ENCODE data around the gene CLEC7A. TPM values are rescaled to one million over a fixed set of nuclear protein-coding genes. Genes with fewer than 3 reads are reported as not detected.

CLEC7A gene
- total RNA-seq, 1 donor from 2014 or later = 0.20 TPM

DNA sequence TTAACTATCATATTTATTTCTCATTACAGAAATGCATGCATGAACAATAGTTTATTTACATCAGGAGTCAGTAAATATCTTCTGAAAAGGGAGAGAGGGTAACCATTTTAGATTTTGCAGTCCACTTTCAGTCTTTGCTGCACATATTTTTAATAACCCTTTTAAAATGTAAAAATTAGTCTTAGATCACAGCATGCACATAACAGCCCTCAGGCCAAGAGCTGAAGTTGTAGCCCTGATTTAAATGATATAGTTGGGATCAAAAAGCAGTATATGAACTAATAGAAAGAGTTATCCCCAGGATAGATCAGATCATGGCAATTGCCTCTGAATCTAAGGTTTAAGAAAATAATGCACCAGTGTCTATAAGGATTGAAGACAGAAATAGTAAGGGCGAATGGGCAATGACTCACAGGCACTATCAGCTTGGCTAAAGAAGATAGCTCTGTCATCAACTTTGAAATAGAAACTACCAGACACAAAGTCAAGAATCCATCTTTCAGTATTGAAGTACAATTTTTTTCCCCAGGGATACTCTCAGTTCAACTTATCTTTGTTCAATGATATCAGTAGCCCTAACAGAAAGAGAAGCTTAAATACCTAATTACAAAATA is 13.1 kb upstream of the CLEC7A start:
- DNase-seq (ENCODE audit: low read depth in 2 of 2) = peak in 1 of 2 donors; percentile 36

DNA sequence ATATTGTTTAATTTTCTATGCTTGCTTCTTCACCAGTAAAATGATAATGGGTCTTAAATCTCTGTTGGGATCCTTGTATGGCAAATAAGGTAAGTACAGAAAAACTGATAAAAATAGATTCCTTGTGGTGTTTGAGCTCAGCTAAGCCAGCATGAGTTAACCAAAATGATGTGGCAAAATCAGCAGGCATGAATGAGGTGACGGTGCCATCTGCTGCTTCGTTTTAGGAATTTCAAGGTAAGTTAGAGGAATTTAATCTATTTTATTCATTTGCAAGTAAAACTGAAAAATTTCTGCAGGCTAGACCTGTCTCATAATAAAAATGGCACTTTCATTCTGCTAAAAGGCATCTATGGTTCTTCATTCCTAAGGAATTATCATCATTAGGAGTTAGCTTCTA is 10.0 kb upstream of the CLEC7A start:
- DNase-seq (ENCODE audit: low read depth in 2 of 2) = peak; percentile 87

DNA sequence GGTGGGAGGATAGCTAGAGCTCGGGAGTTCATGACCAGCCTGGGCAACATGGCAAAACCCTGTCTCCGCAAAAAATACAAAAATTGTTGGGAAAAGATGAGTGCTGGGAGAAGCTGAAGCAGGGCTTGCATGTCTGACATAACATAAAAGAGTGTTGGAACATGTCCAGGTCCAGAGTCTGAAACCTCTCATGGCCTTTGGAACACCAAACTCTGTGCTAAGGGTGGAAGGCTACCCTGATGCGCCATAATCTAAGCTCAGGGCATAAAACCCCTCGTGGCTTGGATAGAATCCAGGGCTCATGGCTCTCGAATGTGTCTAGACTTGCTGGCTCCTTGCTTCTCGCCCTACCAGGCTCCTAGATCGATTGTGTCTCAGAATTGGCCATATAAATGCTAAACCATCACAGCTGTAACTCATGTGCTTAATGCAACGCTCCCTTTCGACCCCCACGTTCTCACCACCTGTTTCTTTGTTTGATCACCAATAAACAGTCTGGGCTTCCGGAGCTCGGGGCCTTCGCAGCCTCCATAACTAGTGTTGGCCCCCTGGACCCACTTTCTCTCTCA is 6.7 kb upstream of the CLEC7A start:
- no peak for DNase-seq (ENCODE audit: low read depth in 2 of 2)

DNA sequence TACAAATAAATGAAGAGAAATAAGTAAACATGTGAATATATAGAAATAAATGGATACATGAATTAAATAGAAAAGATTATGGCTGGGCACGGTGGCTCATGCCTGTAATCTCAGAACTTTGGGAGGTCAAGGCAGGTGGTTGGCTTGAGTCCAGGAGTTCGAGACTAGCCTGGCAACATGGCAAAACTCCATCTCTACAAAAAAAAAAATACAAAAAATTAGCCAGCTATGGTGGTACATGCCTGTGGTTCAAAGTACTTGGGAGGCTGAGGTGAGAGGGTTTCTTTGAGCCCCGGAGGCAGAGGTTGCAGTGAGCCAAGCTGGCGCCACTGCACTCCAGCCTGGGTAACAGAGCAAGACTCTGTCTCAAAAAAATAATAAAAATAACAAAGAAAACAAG is 5.1 kb upstream of the CLEC7A start:
- no peak for DNase-seq (ENCODE audit: low read depth in 2 of 2)

DNA sequence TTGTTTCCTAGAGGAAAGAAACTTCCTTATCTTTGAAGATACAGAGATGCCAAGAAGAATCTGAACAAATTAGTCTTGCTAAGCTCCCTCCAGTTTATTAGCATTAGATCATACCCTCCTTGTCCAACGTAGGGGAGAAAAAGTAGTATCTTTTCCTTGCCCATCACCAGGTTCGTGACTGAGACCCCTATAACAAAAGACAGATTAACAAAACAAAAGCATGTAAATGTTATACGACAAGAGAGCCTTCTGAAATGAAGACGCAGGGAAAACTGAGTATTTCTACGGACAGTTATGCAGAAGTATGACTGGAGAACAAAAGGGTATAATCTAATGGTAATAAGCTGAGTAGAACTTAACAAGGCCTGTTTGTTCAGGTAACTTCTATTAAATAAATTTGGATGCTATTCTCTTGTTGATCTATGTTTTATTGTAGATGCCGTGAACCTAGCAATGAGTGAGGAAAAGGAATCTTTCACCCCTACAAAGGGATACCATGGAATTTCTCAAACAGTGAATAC is 2.9 kb upstream of the CLEC7A start:
- DNase-seq (ENCODE audit: low read depth in 2 of 2) = no peak

DNA sequence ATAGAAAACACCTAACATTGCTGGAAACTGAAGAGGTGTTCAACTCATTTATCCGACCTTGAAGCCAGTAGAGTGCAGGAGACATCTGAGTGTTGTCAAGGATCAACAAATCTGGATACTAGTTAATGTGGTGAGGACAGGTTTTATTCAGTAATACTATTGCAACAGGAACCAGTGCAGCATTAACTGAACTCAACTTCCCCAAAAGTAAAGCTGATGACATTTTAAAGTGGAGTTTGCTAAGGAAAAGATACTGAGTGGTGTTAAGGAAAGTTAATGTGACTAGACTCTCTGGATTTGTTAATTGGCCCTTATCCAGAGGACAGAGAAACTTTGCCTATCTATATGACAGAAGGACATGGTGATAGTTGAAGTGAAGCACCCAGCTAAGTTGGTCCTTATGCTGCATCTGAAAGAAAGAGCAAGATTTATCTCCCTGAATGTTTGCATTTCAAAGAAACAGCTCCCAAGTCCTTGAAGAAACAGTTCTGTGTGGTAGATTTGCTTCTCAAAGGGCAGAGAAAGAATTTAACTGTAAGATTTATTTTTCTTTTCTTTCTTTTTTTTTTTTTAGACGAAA is 1.2 kb upstream of the CLEC7A start:
- no peak for DNase-seq (ENCODE audit: low read depth in 2 of 2)

DNA sequence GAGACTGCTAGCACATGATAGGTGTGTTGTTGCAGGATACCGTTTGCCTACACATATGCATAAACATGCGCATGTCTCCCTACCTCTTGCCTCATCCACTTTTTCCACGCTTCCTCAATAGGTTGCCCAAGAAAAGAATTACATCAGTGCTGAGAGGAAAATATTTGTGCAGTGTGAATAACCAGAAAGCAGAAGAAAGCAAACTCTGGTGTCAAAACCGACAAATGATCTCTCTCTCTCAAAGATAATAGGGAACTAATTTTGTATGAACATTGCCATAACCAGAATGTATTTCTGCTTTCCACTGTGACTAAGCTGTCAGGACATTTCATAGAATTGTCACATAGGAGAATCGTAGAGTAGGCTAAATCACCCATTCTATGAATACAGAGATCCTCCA is 1.3 kb downstream of the CLEC7A start:
- DNase-seq (ENCODE audit: low read depth in 2 of 2) = no peak

DNA sequence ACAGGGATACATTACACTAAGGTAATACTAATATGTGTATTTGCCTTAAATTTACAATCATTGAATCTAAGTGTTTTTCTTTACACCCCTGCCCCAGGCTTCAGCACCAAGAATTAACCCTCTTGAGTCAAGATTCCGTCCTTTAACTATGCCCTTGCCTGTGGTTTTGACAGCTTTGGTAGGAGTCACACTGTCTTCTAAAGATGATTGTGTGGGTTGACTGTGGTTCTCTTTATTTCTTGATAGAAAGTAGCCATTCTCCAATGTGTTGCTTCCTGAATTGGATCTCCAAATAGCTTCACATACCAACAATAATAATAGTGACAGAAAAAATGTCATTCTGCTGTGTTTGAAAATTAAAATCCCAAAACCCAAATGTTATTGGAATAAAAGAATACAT is 3.6 kb downstream of the CLEC7A start:
- DNase-seq (ENCODE audit: low read depth in 2 of 2) = no peak

DNA sequence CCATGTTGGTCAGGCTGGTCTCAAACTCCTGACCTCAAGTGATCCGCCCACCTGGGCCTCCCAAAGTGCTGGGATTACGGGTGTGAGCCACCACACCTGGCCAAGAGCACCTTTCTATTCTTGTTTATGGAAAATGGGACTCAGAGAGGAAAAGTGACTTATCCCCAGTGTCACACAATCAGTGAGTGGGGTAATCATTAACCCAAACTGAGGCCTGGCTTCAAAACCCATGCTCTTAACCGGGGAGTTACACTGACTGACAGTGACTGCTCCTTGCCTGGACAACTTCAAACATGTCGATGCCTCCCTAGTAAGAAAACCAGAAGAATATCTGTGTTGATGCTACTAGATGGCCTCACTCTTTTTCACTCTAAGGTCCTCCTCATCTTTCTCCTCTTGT is 7.3 kb downstream of the CLEC7A start:
- no peak for DNase-seq (ENCODE audit: low read depth in 2 of 2)

DNA sequence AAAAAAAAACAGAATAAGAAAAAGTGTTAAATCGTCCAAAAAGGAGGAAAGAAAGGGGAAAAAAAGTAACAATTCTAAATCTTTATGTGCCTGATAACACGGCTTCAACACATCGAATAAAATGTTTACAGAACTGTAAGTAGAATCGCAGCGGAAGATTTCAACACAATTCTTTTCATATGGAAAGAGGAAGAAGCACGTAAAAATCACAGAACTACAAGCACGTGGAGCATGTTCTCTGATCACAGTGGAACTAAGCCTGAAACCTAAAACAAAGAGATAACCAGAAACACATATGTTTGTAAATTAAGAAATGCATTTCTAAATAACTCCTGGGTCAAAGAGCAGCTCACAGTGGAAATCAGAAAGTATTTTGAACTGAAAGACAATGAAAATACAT is 8.7 kb downstream of the CLEC7A start:
- DNase-seq (ENCODE audit: low read depth in 2 of 2) = no peak

DNA sequence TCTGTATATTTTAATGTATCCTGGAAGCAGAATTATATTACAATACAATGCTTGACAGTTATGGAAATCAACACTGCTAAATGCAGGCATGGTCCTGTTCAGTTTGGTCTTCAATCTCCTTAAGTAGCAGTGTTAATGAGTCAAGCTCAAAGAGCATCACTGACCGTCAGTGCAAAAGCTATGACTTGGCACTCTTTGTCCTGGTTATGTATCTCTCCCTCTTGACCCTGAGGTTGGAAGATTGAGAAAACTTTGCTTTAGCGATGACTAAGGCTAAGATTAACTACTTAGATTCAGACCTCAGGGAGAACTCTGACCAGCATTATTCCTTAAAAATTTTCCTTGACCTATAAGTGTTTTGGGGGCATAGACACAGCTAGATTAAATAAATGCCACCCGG is 10.9 kb downstream of the CLEC7A start:
- no peak for DNase-seq (ENCODE audit: low read depth in 2 of 2)

DNA sequence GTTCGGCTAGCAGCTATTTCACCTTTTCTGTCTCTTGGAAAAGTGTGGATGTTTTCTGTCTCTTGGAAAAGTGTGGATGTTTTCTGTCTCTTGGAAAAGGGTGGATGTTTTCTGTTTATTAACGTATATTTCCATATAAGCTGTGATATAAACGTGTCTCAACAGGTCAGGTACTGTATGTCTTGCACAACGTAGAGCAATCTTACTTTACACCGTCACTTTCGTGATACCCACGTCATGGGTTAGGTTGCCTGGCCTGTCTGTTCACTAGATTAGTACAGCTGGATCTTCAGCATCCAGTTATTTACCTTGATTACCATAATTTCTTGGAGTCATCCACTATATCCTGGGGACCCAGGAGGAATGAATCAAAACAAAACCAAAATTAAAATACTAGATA is 14.1 kb downstream of the CLEC7A start:
- no peak for DNase-seq (ENCODE audit: low read depth in 2 of 2)

DNA sequence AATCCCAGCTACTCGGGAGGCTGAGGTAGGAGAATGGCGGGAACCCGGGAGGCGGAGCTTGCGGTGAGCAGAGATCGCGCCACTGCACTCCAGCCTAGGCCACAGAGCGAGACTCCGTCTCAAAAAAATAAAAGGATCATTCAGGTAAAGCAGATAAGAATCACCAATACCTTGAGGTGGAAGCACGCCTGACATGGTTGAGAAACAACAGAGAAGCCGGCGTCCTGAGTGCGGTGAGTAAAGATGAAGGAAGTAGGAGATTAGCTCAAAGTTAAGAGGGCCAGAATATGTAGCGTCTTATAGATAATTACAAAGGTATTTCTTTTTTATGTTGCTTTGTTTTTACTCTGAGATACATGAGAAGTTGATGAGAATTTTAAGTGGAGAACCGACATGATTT is 14.7 kb downstream of the CLEC7A start:
- no peak for DNase-seq (ENCODE audit: low read depth in 2 of 2)

DNA sequence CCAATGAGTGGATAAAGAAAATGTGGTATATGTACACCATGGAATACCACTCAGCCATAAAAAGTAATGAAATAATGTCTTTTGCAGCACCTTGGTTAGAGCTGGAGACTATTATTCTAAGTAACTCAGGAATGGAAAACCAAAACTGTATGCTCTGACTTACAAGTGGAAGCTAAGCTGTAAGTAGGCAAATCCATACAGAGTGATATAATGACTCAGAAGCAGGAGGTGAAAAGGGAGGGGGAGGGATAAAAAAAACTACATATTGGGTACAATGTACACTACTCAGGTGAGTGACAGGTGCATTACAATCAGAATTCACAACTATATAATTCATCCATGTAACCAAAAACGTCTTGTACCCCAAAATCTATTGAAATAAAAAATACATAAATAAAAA is 16.1 kb downstream of the CLEC7A start:
- no peak for DNase-seq (ENCODE audit: low read depth in 2 of 2)

DNA sequence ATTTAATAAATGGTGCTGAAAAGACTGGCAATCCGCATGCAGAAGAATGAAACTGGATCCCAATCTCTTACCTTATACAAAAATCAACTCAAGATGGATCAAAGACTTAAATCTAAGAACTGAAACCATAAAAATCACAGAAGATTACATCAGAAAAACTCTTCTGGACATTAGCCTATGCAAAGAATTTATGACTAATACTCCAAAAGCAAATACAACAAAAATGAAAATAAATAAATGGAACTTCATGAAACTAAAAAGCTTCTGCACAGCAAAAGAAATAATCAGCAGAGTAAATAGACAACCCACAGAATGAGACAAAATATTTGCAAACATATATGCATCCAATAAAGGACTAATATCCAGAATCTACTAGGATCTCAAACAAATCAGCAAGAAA is 16.9 kb downstream of the CLEC7A start:
- no peak for DNase-seq (ENCODE audit: low read depth in 2 of 2)

DNA sequence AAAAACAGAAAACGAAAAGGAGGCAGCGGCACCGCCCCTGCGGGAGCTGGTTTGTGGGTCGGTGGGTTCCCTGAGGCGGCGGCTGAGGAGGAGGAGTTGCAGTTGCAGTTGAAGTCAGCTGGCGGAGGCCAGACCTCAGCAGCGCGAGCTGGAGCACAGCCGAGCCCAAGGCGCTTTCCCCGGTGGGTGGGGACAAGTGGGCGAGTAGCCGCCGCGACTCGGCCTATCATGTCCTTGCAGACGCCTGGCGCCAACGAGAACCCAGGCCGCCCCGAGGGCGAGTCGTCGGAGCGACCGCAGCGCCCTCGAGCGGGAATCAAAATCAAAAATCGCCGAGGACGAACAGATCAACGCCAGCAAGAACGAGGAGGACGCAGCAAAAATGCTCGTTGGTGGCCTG is 18.5 kb downstream of the CLEC7A start:
- DNase-seq (ENCODE audit: low read depth in 2 of 2) = no peak

DNA sequence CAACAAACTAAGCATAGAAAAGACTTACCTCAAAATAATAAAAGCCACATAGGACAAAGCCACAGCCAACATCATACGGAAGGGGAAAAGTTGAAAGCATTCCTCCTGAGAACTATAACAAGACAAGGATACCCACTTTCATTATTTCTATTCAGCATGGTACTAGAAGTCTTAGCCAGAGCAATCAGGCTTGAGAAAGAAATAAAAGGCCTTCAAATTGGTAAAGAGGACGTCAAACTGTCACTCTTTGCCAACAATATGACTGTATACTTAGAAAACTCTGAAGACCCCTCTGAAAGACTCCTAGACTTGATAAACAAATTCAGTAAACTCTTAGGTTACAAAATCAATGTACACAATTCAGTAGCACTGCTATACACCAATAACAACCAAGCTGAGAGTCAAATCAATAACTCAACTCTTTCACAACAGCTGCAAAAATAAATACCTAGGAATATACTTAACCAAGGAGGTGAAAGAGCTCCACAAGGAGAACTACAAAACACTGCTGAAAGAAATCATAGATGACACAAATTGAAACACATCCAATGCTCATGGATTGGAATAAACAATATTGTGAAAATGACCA is 19.6 kb downstream of the CLEC7A start:
- DNase-seq (ENCODE audit: low read depth in 2 of 2) = no peak

DNA sequence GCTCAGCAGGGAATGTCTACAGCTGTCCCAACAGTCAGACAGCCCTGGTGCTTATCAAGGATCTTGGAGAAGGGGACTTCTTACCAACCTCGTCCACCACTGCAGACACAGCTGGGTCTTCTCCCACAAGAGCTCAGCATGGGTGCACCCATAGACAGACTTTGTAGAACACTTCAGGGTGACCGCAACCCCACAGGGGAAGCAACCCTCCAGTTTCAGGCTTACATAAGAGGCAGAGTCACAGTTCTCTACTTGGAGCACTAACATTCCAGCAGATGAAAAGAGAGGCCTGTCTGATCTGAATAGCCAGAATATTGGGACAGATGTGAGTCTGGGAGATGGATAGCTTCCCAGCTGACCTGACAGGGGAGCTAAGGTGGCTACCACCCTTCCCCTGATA is 27.7 kb downstream of the CLEC7A start:
- DNase-seq (ENCODE audit: low read depth in 2 of 2) = no peak

DNA sequence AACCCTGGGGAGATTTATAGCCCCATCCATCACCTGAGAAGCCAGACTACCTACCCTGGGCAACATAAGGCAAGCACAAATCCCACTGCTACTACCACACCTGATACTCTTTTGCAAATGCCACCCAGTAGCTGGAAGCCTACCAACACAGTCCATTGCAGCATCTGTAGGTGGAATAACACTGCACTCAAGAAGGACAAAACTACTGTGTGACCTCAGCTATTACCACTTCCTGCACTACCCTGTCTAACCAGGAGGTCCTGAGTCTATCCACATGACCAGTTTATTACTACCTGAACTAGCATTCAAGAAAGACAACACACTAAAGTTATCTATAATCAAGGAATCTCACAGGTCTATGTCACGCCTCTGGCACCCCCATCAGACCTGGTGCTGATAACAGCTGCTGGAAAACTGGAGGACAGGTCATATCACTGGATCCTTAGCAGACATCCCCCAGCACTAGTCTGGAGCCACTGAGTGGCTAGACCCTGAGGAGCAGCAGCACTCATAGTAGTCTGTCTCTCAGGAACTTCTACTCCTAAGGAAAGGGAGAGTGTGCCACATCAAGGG is 28.3 kb downstream of the CLEC7A start:
- DNase-seq (ENCODE audit: low read depth in 2 of 2) = no peak

DNA sequence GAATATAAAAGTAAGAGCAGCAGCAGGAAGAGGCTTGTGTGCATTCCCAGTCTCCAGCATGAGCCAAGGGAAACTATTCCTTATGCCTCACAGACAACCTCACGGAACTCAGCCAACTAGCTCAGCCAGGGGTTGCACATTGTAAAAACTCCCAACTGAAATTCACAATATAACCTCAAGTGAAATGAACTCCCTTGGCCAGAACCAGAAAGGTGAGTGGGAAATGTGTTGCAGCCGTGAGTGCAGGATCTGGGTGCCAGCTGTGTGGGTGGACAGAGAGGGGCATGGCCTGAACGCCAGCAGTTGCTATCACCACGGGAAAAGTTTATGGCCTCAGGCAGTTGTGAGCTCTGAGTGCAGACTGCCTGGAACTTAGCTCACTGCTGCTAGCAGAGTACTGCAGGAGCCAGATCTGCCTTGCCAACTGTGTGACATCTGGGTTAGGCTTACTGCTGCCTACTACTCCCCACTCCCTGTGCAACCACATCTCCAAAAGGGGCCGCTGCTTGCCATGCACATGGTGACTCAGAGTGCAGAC is 28.9 kb downstream of the CLEC7A start:
- DNase-seq (ENCODE audit: low read depth in 2 of 2) = peak; percentile 9 to 62

DNA sequence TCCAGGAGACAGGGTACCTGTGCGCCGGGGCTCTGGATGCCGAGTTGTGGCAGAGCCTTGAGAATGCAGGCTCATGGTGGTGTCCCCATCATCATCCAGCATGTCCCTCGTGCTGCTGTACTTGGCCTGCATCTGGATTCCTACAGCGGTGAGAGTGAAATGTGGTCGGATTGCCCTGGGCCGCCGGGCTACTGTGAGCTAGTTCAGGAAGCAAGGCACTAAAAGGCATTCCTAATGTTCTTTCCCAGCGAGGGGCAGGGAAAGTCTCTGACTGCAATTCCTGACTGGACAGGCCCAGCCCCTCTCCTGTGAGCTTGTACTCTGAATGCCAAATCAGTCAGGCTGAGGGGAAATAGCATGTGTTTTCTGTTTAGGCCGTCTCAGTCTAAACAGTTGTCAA is 31.2 kb downstream of the CLEC7A start, which contains the start of gene CLEC1A:
Gene CLEC1A (minus strand): TSS at position 195 of the 400 bp plus-strand sequence. CDS start 63 bp downstream, at position 132.
- DNase-seq (ENCODE audit: low read depth in 2 of 2) = peak; percentile 77 to 82

DNA sequence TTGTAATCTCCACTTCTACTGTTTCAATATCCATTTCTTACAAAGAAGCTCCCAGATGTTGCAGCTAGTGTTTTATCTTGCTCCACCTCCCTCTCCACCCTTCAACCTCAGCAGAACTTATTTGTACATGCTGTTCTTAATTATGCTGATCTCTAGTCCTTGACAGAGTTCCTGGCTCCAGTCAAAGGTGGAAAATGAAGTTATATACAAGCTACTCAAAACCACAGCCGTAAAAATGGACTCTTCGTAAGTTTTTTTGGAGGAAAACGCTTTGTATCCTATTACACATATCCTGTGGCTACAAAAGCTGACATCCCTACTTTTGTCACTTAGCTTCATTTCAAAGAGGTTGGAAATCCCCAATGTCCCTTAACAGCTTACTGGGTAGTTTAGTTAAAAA is 32.5 kb downstream of the CLEC7A start:
- peak; percentile 59 to 83 for DNase-seq (ENCODE audit: low read depth in 2 of 2)
